ENCODE data around the gene ARHGEF11.

DNA sequence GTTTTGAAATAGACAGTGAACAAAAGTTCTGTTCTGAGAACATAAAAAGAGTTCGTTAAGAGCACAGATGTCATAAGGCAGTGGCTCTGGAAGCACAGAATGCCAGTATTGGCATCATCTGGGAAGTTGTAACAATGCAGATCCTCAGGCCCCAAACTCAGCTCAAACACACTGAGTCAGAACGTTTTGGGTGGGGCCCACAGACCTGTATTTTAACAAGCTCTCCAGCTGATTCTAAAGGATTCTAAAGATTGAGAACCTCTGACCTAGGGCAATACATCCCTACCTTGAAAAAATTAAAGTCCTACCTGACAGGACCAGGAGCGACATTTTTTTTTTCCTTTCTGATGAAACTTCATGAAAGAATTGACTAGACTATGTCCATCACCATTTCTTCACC is 13.2 kb downstream of the ARHGEF11 start:
- TF ChIP-seq, protein P1, sequence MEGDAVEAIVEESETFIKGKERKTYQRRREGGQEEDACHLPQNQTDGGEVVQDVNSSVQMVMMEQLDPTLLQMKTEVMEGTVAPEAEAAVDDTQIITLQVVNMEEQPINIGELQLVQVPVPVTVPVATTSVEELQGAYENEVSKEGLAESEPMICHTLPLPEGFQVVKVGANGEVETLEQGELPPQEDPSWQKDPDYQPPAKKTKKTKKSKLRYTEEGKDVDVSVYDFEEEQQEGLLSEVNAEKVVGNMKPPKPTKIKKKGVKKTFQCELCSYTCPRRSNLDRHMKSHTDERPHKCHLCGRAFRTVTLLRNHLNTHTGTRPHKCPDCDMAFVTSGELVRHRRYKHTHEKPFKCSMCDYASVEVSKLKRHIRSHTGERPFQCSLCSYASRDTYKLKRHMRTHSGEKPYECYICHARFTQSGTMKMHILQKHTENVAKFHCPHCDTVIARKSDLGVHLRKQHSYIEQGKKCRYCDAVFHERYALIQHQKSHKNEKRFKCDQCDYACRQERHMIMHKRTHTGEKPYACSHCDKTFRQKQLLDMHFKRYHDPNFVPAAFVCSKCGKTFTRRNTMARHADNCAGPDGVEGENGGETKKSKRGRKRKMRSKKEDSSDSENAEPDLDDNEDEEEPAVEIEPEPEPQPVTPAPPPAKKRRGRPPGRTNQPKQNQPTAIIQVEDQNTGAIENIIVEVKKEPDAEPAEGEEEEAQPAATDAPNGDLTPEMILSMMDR (IDR thresholded peaks at IDR 0.05; ENCODE audit: low read depth, low read length, missing input control) = no peak
- TF ChIP-seq TAF1 (conservative IDR thresholded peaks at IDR 0.05) (no peak), FOXA1 (IDR thresholded peaks at IDR 0.05) (no peak), HNF4A (conservative IDR thresholded peaks at IDR 0.05) (no peak), YY1 (IDR thresholded peaks at IDR 0.05) (no peak), SP1 (IDR thresholded peaks at IDR 0.05) (no peak), JUND (IDR thresholded peaks at IDR 0.05) (no peak), RXRA (IDR thresholded peaks at IDR 0.05) (no peak), REST (IDR thresholded peaks at IDR 0.05) (no peak), ZBTB33 (IDR thresholded peaks at IDR 0.05) (no peak), EGR1 (IDR thresholded peaks at IDR 0.05; ENCODE audit: low read depth in 2 of 2) (no peak), MAX (IDR thresholded peaks at IDR 0.05) (no peak), RAD21 (IDR thresholded peaks at IDR 0.05) (no peak)
